GM19328 (cell line): Measurements from ENCODE around the gene DUSP8.

Experiments
- ATAC-seq: cut with Tn5 transposase; IDR thresholded peaks from one replicate; pipeline ENCODE4 v1.9.1; 2021; ENCODE audit warnings: mild to moderate bottlenecking, moderate library complexity; ENCODE audit not compliant: unreplicated experiment

The DUSP8 gene

GRCh38 chr11:1566381-1567051 lies 5.6 kb downstream of the DUSP8 start:
- no peak for ATAC-seq

DNA sequence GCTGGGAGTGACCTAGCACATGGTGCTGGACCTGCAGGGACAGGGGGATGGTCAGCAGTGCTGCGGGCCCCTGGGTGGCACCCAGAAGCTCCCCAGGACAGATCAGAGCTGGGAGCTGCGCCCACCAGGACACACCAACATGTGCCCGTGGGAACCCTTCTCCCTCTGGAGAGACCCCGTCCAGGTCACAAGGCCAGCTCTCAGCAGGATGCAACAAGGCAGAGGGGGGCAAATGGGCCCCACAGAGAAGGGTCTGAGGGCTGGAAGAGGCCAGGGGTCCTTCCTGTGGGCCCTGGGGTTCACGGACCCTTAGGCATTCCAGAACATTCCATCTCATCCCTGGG lies 6.2 kb downstream of the DUSP8 start:
- no peak for ATAC-seq

GRCh38 chr11:1565173-1565903 lies 6.7 kb downstream of the DUSP8 start:
- no peak for ATAC-seq

- ATAC-seq = no peak
These were observed 7.4 kb downstream of the DUSP8 start for GRCh38 chr11:1564535-1565172.

GRCh38 chr11:1563697-1564534 lies 8.2 kb downstream of the DUSP8 start:
- no peak for ATAC-seq

DNA sequence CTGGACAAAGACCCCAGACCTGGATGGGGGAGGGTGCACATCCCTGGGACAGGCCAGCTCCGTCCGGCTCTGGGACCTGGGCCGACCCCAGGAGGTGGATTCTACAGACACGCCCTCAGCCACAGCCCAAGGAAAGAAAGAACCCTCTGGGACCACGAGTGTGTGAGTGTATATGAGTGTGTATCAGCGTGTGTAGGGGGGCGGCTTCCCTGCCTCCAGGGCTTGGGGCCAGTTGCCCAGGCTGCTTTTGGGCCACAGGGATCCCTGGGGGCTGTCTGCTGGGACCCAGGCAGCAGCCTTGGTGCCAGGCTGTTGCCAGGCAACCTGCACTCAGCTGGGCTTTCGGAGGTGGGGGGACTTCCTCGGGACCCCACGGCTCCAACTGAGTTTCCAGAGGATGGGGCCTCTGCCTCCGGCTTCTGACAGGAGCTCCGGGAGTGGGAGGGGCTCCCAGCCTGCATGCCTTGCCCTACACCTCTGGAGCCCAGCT lies 8.9 kb downstream of the DUSP8 start:
- no peak for ATAC-seq

DNA sequence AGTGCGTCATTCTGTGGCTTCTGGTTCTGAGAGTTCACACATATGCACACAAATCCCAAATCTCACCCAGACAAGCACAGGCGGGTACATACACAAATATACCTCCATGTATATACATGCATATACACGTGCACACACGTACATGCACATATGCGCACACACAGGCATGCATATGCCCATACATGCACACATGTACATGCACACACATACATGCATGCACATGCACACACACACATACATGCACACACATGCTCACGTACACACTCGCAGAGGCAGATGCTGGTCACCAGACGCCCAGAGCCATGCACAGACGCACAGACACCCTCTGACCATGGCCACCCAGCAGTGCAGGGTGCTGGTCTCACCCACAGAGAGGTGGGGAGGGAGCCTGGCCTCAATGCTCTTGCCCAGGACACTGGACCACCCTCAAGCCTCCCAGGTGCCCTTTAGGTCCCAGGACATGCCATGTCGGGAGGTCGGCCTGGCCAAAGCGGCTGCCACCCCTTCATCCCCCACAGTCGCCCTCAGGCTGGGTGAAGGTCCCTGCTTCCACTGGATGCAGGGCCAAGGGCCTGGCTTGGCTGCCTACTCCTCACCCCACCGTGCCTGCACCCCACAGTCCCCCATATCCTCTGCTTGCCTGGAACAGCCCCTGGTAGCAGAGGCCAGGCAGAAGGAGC lies 9.5 kb downstream of the DUSP8 start:
- no peak for ATAC-seq

GRCh38 chr11:1561955-1562354 lies 10.1 kb downstream of the DUSP8 start:
- no peak for ATAC-seq

DNA sequence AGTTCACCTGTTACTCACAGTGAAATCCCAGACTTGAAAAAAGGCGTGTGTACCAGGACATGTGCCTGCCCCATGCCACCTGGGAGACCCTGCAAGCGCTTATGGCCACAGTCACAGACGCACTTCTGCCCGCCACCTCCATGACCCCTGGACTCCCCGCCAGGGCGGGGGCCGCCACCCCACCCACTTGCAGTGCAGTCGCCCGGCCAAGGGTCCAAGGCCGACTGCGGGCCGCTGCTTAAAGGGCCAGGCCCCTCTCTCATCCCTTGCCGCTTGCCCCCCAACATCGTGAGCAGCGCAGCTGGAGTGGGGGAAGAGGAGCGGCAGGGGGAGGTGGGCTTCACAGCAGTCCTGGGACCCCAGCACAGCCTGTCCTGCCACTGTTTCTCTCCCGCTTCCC lies 10.8 kb downstream of the DUSP8 start:
- no peak for ATAC-seq

DNA sequence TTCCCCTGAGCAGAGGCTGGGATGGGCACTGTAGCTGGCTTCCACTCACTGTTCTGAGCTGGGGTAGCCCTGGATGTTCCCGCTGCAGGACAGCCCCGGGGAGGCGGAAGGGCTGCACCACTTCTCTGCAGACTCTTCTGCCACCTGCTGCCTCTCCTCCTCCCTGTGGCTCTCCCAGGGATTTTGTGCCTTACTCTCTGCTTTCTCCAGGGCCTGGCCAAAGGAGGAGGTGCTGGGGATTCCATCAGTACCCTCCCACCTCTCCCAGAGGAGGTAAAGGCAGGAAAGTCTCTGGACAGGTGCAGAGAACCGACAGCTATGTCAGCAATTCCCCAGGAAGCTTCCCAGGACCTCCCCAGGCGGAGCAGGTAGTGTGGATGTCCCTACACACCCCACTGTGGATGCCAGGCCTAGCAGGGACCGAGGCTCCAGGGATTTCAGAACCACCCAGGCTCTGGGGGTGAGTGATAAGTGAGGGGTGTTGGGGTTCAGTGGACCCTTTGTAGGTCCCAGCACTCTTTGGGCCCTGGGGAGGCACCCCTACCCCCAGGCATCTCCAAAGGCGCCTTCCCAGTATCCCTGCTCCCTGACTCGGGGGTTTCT lies 11.3 kb downstream of the DUSP8 start:
- no peak for ATAC-seq

GRCh38 chr11:1560002-1560648 lies 11.9 kb downstream of the DUSP8 start:
- no peak for ATAC-seq

DNA sequence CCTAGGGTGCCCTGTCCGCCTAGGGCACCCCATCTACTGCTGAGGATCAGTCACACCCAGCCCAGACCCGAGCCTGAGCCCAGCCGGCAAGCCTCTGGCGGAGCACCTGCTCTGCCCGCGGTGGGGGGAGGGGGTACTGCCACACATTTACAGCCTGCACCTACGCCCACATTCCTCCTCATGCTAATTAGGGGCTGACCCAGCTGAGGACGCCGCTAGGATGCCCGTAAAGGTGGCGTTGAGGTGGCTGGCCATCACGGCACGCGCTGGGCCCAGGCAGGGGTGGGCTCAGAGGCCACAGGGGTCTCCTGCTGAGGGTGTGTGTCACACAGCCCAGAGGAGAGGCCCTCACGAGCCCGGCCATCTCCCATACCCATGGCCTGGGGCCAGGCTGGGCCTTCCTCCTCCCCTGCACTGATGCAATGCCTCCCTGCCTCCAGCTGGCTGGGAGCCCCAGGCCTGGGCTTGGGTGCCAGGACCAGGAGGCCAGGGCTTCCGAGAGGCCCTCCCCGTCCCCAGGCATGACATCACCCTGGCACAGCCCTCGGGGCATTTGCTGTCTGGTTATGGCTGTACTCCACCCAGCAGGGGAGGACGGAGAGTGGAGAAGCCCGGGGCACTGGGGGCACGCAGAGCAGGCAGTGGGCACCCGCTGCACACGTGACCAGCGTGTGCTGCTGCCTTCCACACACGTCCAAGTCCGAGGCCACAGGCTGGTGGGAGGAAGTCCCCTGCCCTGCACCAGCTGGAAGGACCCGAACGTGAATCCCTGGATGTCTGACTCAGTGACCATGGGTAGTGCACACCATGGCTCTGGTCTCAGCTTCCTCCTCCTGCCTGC lies 12.7 kb downstream of the DUSP8 start:
- ATAC-seq = no peak

- no peak for ATAC-seq
These were observed 13.3 kb downstream of the DUSP8 start for GRCh38 chr11:1558775-1559110.

DNA sequence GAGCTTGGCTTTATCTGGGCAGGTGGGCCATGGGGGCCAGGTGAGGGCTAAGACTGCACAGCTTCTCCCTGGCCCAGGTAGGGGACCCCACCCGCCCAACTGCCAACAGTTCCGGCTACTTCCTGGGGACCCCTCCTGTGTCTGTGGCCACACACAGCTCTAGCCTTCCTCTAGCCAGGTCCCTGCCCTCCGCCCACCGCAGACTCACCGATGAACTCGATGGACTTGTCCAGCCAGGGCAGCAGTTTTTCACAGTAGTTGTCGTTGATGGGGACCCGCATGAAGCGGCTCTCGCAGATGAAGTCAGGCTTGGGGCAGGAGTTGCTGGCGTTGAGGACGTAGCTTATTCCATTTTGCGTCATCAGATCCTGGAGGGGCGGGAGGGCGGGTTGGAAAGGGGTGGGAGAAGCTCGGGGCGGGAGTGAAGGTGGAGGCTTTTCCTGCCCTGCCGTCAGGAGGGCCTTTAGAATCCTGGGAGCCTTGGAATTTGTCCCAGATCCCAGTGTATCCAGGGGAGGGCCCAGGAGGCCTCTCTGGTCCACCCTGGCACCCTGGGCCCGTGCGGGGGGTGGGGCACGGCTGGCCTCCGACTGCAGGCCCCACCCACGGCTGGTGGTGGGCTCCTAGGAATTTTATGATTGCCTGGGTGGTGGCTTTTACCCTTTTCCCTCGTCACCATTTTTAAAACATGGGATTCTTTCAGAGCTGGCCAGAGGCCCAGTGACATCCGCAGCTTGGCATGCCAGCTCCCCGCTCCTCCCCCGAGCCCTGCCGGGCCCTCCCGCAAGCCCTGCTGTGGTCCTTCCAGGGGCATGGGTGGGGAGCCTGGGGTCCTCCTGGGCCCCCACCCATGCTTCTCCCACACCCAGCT lies 13.9 kb downstream of the DUSP8 start:
- ATAC-seq = no peak

DNA sequence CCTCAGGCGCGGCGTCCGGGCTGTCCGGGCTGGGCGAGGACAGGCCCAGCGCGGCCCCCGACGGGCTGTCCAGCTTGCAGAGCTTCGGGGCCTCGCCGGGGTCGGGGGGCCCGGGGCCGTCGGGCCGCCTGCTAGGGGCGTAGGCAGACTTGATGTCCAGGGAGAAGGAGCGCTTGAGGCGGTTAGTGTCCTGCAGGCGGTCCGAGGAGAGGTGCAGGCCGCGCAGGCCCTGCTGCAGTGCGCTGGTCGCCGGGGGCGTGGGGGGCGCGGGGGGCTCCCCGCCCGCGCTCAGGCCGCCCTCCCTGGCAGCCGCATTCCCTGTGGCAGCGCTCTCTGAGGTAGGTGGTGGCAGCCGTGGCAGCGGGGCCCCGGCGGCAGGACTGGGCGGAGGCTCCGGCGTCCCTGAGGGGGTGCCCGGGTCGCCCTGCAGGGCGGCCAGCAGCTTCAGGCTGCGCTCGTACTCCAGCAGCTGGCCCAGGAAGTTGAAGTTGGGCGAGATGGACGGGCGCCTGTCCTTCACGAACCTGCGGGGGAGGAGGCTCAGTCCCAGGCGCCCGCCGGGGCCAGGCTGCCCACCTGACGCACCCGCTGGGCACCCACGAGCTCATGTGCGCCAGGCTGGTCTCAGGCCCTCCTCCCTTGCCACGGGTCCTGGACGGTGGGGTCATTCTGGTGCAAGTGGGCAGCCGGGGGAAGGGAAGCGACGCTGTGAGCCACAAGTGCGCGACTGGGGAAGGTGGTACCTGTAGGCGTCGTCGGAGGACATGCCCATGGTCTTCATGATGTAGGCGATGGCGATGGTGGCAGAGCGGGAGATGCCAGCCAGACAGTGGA lies 14.8 kb downstream of the DUSP8 start:
- ATAC-seq = no peak

- ATAC-seq = no peak
These were observed 15.7 kb downstream of the DUSP8 start for GRCh38 chr11:1556278-1556902.

- ATAC-seq = no peak
These were observed 16.3 kb downstream of the DUSP8 start for GRCh38 chr11:1555713-1556153.
